Keratinocyte (primary cell): ENCODE results near the gene MAGI2.

ENCODE experiments used
- CTCF ChIP-seq, 3 experiments: IDR thresholded peaks in 1 of 3; conservative IDR thresholded peaks in 1 of 3; optimal IDR thresholded peaks in 1 of 3; 2 replicates in 2 of 3; 3 replicates in 1 of 3; pipeline versions ENCODE3 to v1.5.1; 2011; ENCODE audit warnings: low read length in 3 of 3, mild to moderate bottlenecking in 3 of 3, moderate library complexity in 2 of 3, control low read depth in 1 of 3, inconsistent platforms in 1 of 3; ENCODE audit not compliant: insufficient read depth in 2 of 3; ENCODE audit errors: extremely low read depth in 1 of 3
- EZH2 ChIP-seq: IDR thresholded peaks from one replicate; pipeline ENCODE4 v1.6.1; 2012; ENCODE audit warnings: inconsistent platforms, mild to moderate bottlenecking, low read length, moderate library complexity

GRCh38 chr7:78792006-78792405 lies 661.5 kb downstream of the MAGI2 start:
- TF ChIP-seq CTCF (optimal IDR thresholded peaks at IDR 0.05 in 1 of 3, IDR thresholded peaks at IDR 0.05 in 1 of 3, conservative IDR thresholded peaks at IDR 0.05 in 1 of 3; ENCODE audit: extremely low read depth in 1 of 3, insufficient read depth in 2 of 3, low read length in 3 of 3): no peak
- TF ChIP-seq EZH2: no peak
